ENCODE results near the gene PLXNC1.

DNA sequence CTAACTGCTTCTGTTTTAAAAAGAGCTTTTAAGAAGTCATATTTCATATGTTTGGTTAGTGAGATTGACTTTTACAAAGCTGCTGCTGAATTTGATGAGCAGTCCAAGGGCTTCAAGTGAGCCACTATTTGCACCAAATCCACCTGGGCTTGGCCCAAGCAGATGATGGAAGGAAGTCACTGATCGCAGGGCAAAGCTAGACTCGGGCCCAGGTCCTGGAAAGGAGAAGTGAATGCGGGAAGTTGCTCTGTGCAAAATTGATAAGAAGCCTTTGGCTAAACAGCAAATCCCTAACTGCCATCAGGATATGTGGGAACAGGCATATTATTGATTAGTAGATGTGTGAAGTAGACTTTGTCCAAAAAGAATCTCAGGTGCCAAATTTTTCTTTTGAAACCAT lies 30.5 kb downstream of the PLXNC1 start:
- TF ChIP-seq POLR2AphosphoS5 (IDR thresholded peaks at IDR 0.05) = no peak
- TF ChIP-seq, protein P1, sequence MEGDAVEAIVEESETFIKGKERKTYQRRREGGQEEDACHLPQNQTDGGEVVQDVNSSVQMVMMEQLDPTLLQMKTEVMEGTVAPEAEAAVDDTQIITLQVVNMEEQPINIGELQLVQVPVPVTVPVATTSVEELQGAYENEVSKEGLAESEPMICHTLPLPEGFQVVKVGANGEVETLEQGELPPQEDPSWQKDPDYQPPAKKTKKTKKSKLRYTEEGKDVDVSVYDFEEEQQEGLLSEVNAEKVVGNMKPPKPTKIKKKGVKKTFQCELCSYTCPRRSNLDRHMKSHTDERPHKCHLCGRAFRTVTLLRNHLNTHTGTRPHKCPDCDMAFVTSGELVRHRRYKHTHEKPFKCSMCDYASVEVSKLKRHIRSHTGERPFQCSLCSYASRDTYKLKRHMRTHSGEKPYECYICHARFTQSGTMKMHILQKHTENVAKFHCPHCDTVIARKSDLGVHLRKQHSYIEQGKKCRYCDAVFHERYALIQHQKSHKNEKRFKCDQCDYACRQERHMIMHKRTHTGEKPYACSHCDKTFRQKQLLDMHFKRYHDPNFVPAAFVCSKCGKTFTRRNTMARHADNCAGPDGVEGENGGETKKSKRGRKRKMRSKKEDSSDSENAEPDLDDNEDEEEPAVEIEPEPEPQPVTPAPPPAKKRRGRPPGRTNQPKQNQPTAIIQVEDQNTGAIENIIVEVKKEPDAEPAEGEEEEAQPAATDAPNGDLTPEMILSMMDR (IDR thresholded peaks at IDR 0.05) = no peak

Data from upper lobe of left lung (tissue), 4 donors.